RPMI7951 (cell line): Measurements from ENCODE around the gene LTA4H. TPM values are rescaled to one million over a fixed set of nuclear protein-coding genes. Genes with fewer than 3 reads are reported as not detected.
A peak's percentile ranks its signal among the peaks of the same experiment; 100 is the strongest.
"Not testable (repeated sequence)": the region's sequence is repeated elsewhere in the genome, so short reads cannot be mapped to it uniquely, and the experiment has no call there.

Source experiments
- DNase-seq: peaks from one replicate; pipeline ENCODE4 v3.0.0-alpha.2; 2012; ENCODE audit warnings: low read depth
- total RNA-seq: library from RNA; depleted of rRNA; stranded (reverse); fragments of >200 nt; shearing (Covaris generic); gene quantifications from 2 replicates; pipeline ENCODE4 v1.2.3, GENCODE V29; 2014; rRNA removed

Gene LTA4H
- total RNA-seq: 43.3 and 49.9 TPM in 2 replicates

- DNase-seq: peak; percentile 95
Measured at GRCh38 chr12:96035283-96036236, at the start of gene LTA4H. TSS of gene LTA4H (minus strand) at chr12:96035587. CDS start at chr12:96035519, 68 bp downstream.

GRCh38 chr12:96084624-96085023, 49.2 kb upstream of the LTA4H start:
- no peak for DNase-seq

- DNase-seq: peak; percentile 40
Measured at GRCh38 chr12:96083020-96083719, 47.8 kb upstream of the LTA4H start.

- no peak for DNase-seq
Measured at GRCh38 chr12:96081596-96081995, 46.2 kb upstream of the LTA4H start.

- DNase-seq: no peak
Measured at GRCh38 chr12:96078231-96079135, 43.1 kb upstream of the LTA4H start.

GRCh38 chr12:96077081-96077480, 41.7 kb upstream of the LTA4H start:
- DNase-seq: no peak

GRCh38 chr12:96075560-96075959, 40.2 kb upstream of the LTA4H start:
- no peak for DNase-seq

- DNase-seq: no peak
Measured at GRCh38 chr12:96073346-96074330, 38.3 kb upstream of the LTA4H start.

- DNase-seq: peak; percentile 39
Measured at GRCh38 chr12:96070670-96071279, 35.4 kb upstream of the LTA4H start.

- no peak for DNase-seq
Measured at GRCh38 chr12:96069511-96070231, 34.3 kb upstream of the LTA4H start.

GRCh38 chr12:96068636-96069035, 33.2 kb upstream of the LTA4H start:
- DNase-seq: no peak

GRCh38 chr12:96068111-96068510, 32.7 kb upstream of the LTA4H start:
- DNase-seq: no peak

- not testable (repeated sequence) for DNase-seq
Measured at GRCh38 chr12:96065776-96066175, 30.4 kb upstream of the LTA4H start.

GRCh38 chr12:96064966-96065365, 29.6 kb upstream of the LTA4H start:
- no peak for DNase-seq

- DNase-seq: no peak
Measured at GRCh38 chr12:96064271-96064670, 28.9 kb upstream of the LTA4H start.

- peak; percentile 26 for DNase-seq
Measured at GRCh38 chr12:96063046-96063445, 27.7 kb upstream of the LTA4H start.

- peak; percentile 72 for DNase-seq
Measured at GRCh38 chr12:96061864-96062453, 26.6 kb upstream of the LTA4H start.

- DNase-seq: no peak
Measured at GRCh38 chr12:96061323-96061722, 25.9 kb upstream of the LTA4H start.

GRCh38 chr12:96060041-96060440, 24.7 kb upstream of the LTA4H start:
- DNase-seq: no peak
